Bronchial epithelial cell (primary cell): ENCODE measurements around the gene SLC35G2. TPM values are rescaled to one million over a fixed set of nuclear protein-coding genes. Genes with fewer than 3 reads are reported as not detected.

ENCODE experiments used
- DNase-seq: peaks from one replicate; pipeline ENCODE4 v3.0.0-alpha.2; 2010; ENCODE audit warnings: low read depth
- FAIRE-seq: peaks from 2 replicates; lab custom pipeline; 2011; peaks lifted over from hg19 to GRCh38; lab: Jason Lieb, UNC
- H3K27me3 ChIP-seq: 2 replicates; pipeline ENCODE4 v1.5.1; 2011; ENCODE audit warnings: low read length; ENCODE audit not compliant: control insufficient read depth, insufficient read depth
- H3K36me3 ChIP-seq: 2 replicates; pipeline ENCODE4 v1.5.1; 2011; ENCODE audit warnings: low read length; ENCODE audit not compliant: control insufficient read depth, insufficient read depth
- H3K4me3 ChIP-seq: 2 replicates; pipeline ENCODE4 v1.5.1; 2011; ENCODE audit warnings: mild to moderate bottlenecking, low read depth, low read length, control low read depth
- CTCF ChIP-seq: IDR thresholded peaks from 2 replicates; pipeline ENCODE4 v1.5.1; 2011; ENCODE audit warnings: mild to moderate bottlenecking, moderate library complexity, low read length, control low read depth, inconsistent platforms; ENCODE audit not compliant: insufficient read depth, severe bottlenecking
- total RNA-seq: library from RNA; depleted of rRNA; stranded (reverse); fragments of >200 nt; gene quantifications from 2 replicates; pipeline ENCODE4 v1.2.1, GENCODE V29; 2014

The SLC35G2 gene
- total RNA-seq, 1 donor from 2014 or later, result 2.1 TPM

GRCh38 chr3:136844724-136845123, 25.8 kb downstream of the SLC35G2 start:
- no peak for FAIRE-seq
- H3K4me3 ChIP-seq, result no peak overlapping the region
- no peaks in the 10 kb centered on the region for H3K36me3 ChIP-seq
- TF ChIP-seq CTCF, result no peak
- no peak for DNase-seq
- no peaks in the 10 kb centered on the region for H3K27me3 ChIP-seq

- DNase-seq (no peak), FAIRE-seq (no peak)
- no peak for TF ChIP-seq CTCF
- Histone ChIP-seq H3K4me3 (no peak overlapping the region), H3K27me3 (no peaks in the 10 kb centered on the region), H3K36me3 (no peaks in the 10 kb centered on the region)
These were observed 33.3 kb downstream of the SLC35G2 start for GRCh38 chr3:136852180-136852579.

- no peak for TF ChIP-seq CTCF
- H3K27me3 ChIP-seq, result no peaks in the 10 kb centered on the region
- no peak for DNase-seq
These were observed 37.7 kb downstream of the SLC35G2 start for GRCh38 chr3:136856665-136857064.

GRCh38 chr3:136858381-136858780, 39.5 kb downstream of the SLC35G2 start:
- DNase-seq (no peak), FAIRE-seq (no peak)
- Histone ChIP-seq H3K27me3 (no peaks in the 10 kb centered on the region), H3K36me3 (no peaks in the 10 kb centered on the region), H3K4me3 (no peak overlapping the region)
- no peak for TF ChIP-seq CTCF

More at GRCh38 chr3:136856665-136857064, 37.7 kb downstream of the SLC35G2 start:
- FAIRE-seq, result no peak
- Histone ChIP-seq H3K4me3 (no peak overlapping the region), H3K36me3 (no peaks in the 10 kb centered on the region)

- no peak for DNase-seq
- TF ChIP-seq CTCF, result no peak
- Histone ChIP-seq H3K27me3 (no peaks in the 10 kb centered on the region), H3K4me3 (no peak overlapping the region), H3K36me3 (no peaks in the 10 kb centered on the region)
- no peak for FAIRE-seq
These were observed 41.6 kb downstream of the SLC35G2 start for GRCh38 chr3:136860541-136860940.
